Ectodermal cell (in vitro differentiated cells): ENCODE data around the gene PRDM15.

Experiments used
- H3K27ac ChIP-seq: 2 replicates; pipeline ENCODE4 v1.7.0; 2013; ENCODE audit warnings: mild to moderate bottlenecking, low read depth, low read length; ENCODE audit not compliant: insufficient read depth, poor library complexity, severe bottlenecking
- H3K27me3 ChIP-seq: 2 replicates; pipeline ENCODE4 v1.7.0; 2013; ENCODE audit warnings: mild to moderate bottlenecking, low read length; ENCODE audit not compliant: insufficient read depth, control insufficient read depth, poor library complexity, severe bottlenecking
- H3K36me3 ChIP-seq: one replicate; pipeline ENCODE4 v1.7.0; 2013; ENCODE audit warnings: low read length; ENCODE audit not compliant: control insufficient read depth, insufficient read depth
- H3K4me1 ChIP-seq: one replicate; pipeline ENCODE4 v1.7.0; 2013; ENCODE audit warnings: low read length; ENCODE audit not compliant: control insufficient read depth, insufficient read depth
- H3K4me3 ChIP-seq: 2 replicates; pipeline ENCODE4 v1.7.0; 2013; ENCODE audit warnings: low read depth, low read length, control low read depth; ENCODE audit not compliant: insufficient read depth
- H3K9me3 ChIP-seq: 2 replicates; pipeline ENCODE4 v1.7.0; 2013; ENCODE audit warnings: mild to moderate bottlenecking, low read length, moderate library complexity; ENCODE audit not compliant: control insufficient read depth
- WGBS, 2 experiments: methylation state at CpG; one replicate each; pipeline ENCODE4 v1.1.7; 2013; ENCODE audit warnings: missing lambda C conversion rate in 2 of 2; 5-methylcytosine and 5-hydroxymethylcytosine counted together

PRDM15 gene

DNA sequence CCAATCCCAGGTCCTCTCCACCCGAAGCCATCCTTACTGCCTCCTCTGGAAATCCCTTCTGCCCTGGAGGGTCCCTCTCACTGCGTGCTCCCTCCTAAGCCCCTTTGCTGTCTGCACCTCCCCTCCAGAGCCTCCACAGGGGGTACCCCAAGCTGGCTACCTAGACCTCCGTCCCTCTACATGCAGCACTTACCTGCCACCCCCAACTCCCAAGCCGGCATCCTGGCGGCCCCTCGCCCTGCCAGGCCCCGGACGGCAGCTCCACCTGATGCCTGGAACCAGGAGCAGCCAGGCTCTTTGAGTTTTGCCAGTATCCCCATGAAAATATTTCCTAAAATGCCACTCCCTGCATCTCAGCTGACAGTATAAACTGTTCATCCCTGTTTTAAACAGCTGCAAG lies 4.1 kb downstream of the PRDM15 start:
- 84 to 89% methylated on average over 8 of the region's 8 CpGs for WGBS, 2 experiments
- H3K27me3 ChIP-seq, result no peaks in the 10 kb centered on the region
- H3K36me3 ChIP-seq, result no peaks in the 10 kb centered on the region
- H3K9me3 ChIP-seq, result no peaks in the 10 kb centered on the region
- peaks cover 10% of the 10 kb centered on the region for H3K4me1 ChIP-seq
- H3K4me3 ChIP-seq, result no peak overlapping the region
- no peak overlapping the region for H3K27ac ChIP-seq

DNA sequence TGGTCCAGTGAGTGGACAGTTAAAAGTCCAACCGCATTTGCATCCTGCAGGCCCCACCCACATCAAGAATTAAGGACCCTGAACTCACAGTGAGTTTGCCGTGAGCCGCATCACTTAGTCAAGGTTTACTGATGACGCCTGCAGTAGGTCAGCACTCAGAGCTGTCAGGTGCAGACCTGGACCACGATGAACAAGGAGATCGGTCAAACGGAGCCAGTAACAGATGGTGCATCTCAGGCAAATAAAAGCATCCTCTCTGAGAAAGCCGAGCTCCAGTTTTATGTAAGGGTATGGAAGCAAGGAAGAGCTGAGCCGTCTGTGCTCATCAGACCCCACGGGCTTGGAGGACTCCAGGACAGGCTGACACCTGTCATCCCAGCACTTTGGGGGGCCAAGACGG lies 4.5 kb downstream of the PRDM15 start:
- Histone ChIP-seq H3K27ac (no peak overlapping the region), H3K27me3 (no peaks in the 10 kb centered on the region), H3K4me1 (peaks cover 10% of the 10 kb centered on the region), H3K36me3 (no peaks in the 10 kb centered on the region), H3K4me3 (no peak overlapping the region), H3K9me3 (no peaks in the 10 kb centered on the region)
- 93 to 94% methylated on average over 11 of the region's 11 CpGs for WGBS, 2 experiments

DNA sequence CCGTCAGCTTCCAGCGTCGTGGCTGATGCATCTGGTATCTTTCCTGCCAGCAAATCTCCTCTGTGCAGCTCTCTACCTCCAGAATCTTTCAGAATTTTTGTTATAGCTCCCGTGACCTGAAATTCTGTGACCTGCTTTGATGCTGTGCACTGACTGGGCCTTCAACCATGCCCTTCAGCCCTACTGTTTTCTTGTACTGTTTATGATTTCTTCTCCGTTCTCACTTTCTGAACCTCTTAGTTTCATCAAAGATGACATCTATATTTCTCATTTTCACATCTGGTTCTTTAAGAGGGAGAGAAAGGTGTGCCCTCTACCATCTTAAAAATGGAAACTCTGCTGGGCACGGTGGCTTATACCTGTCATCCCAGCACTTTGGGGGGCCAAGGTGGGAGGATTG lies 5.7 kb downstream of the PRDM15 start:
- Histone ChIP-seq H3K4me3 (no peak overlapping the region), H3K36me3 (no peaks in the 10 kb centered on the region), H3K9me3 (no peaks in the 10 kb centered on the region), H3K27ac (no peak overlapping the region), H3K27me3 (no peaks in the 10 kb centered on the region), H3K4me1 (peaks cover 10% of the 10 kb centered on the region)
- 94 to 96% methylated on average over 6 of the region's 6 CpGs for WGBS, 2 experiments

DNA sequence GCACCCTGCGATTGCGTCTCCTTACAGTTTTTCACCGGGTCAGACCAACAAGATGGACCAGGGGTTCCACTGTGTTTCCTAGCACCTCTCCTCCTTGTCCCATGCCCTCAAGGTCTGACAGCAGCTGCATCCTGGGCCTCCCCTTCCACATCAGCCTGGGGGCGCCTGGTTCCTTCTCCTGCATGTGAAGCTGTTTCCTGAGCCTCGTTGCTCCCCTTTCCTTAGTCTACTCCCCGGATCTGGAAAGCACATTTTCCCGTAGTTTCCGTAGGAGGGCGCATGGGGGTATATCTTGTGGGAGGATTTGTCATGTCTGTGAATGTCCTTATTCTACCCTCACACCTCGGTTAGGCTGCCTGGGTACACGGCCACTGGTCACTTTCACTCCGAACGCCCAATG lies 6.1 kb downstream of the PRDM15 start:
- H3K27me3 ChIP-seq, result no peaks in the 10 kb centered on the region
- 90 to 96% methylated on average over 13 of the region's 13 CpGs for WGBS, 2 experiments
- H3K4me1 ChIP-seq, result peaks cover 10% of the 10 kb centered on the region
- H3K27ac ChIP-seq, result no peak overlapping the region
- no peaks in the 10 kb centered on the region for H3K36me3 ChIP-seq
- no peak overlapping the region for H3K4me3 ChIP-seq
- no peaks in the 10 kb centered on the region for H3K9me3 ChIP-seq

DNA sequence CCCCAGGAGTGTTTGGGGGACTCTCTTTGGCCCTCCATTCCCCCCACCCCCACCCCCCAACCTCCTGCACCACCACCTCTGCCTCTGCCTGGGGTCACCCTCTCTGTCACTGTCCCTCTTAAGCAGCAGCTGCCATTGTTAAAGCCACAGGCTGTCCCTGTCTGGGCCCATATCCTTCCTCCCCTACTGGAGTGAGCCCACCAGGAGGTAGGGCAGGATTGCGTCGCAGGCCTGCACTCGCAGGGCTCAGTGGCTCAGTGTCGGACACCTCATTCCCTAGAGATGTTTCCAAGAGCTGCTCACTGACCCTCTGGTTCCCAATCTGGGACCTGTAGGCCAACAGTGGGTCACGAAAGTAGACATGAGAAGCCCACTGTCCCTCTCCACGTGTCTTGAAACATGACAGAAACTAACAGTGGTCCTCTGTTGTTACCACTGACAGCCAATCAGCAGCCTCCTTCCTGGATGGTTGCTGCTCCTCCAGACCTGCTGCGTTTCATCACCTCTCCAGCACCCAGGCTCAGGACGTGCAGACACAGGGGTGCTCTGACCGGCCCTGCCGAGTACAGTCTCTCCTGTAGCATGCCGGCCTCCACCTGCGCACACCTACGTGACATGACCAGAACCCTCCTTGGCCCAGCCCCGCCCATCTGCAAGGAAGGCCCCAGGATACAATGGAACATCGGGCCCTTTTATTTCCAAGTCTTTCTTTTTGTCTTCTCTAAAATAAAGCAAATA lies 7.7 kb downstream of the PRDM15 start:
- Histone ChIP-seq H3K9me3 (no peaks in the 10 kb centered on the region), H3K4me1 (peaks cover 10% of the 10 kb centered on the region), H3K4me3 (no peak overlapping the region), H3K27ac (no peak overlapping the region), H3K36me3 (no peaks in the 10 kb centered on the region), H3K27me3 (no peaks in the 10 kb centered on the region)
- WGBS, 2 experiments, result 85 to 87% methylated on average over 14 of the region's 15 CpGs

DNA sequence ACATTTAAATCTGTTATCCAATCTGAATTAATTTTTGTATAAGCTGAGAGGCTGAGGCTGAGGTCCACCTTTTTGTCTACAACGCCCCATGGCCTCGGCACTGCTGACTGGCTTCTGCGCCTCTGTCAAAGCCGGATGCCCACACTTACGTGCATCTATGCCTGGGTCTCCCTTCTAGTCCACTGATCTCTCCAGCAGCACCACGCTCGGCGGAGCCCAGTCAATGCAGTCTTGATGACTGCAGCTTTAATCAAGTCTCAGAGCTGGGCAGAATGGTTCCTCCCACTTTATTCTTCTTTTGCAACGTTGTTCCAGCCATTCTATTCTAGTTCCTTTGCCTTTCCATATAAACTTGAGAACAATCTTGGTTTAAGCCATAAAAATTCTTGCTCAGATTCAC lies 9.4 kb downstream of the PRDM15 start:
- Histone ChIP-seq H3K27ac (no peak overlapping the region), H3K9me3 (no peaks in the 10 kb centered on the region), H3K36me3 (no peaks in the 10 kb centered on the region), H3K4me3 (no peak overlapping the region), H3K27me3 (no peaks in the 10 kb centered on the region), H3K4me1 (peaks cover 10% of the 10 kb centered on the region)
- WGBS, 2 experiments, result 90 to 94% methylated on average over 9 of the region's 9 CpGs

DNA sequence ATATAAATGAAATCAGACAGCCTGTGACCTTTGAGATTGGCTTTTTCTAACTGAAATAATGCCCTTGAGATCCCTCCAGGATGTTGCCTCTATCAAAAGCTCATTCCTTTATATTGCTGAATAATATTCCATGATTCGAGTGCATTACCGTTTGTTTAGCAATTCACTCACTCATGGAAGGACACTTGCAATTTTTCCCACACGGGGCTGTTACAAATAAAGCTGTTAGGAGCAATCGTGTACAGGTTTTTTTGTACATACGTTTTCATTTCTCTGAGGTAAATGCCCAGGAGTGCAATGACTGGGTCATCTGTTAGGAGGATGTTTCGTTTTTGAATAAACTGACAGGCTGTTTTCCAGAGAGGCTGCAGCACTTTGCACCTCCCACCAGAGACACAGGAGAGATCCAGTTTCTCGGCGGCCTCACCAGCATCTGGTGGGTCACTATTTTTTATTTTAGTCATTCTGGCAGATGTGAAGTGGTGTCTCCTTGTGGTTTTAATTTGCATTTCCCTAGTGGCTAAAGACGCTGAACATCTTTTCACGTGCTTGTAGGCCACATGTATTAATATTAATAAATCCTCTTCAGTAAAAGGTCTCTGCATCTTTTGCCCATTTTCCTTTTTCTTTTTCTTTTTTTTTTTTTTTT lies 11.0 kb downstream of the PRDM15 start:
- H3K27ac ChIP-seq, result no peak overlapping the region
- 91 to 96% methylated on average over 8 to 10 of the region's 10 CpGs for WGBS, 2 experiments
- no peaks in the 10 kb centered on the region for H3K9me3 ChIP-seq
- no peaks in the 10 kb centered on the region for H3K36me3 ChIP-seq
- peaks cover 10% of the 10 kb centered on the region for H3K4me1 ChIP-seq
- H3K27me3 ChIP-seq, result no peaks in the 10 kb centered on the region
- no peak overlapping the region for H3K4me3 ChIP-seq

DNA sequence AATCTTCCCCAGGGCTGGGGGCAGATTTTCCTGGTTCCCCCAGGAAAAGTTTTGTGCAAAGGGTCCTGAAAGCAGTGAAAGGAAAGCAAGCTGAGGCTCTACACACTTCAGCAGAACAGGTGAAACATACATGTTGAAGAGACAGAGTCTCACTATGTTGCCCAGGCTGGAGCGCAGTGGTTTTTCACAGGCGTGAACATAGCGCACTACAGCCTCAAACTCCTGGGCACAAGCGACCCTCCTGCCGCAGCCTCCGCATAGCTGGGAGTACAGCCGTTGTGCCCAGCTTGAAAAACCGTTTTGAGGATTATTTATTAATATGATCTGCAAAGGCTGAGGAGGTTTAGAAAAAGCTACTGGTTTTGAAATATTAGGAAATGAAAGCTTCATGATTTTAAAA lies 11.8 kb downstream of the PRDM15 start:
- Histone ChIP-seq H3K4me1 (peaks cover 10% of the 10 kb centered on the region), H3K9me3 (no peaks in the 10 kb centered on the region), H3K27me3 (no peaks in the 10 kb centered on the region), H3K27ac (no peak overlapping the region), H3K36me3 (no peaks in the 10 kb centered on the region), H3K4me3 (no peak overlapping the region)
- WGBS, 2 experiments, result 95 to 97% methylated on average over 8 of the region's 8 CpGs

DNA sequence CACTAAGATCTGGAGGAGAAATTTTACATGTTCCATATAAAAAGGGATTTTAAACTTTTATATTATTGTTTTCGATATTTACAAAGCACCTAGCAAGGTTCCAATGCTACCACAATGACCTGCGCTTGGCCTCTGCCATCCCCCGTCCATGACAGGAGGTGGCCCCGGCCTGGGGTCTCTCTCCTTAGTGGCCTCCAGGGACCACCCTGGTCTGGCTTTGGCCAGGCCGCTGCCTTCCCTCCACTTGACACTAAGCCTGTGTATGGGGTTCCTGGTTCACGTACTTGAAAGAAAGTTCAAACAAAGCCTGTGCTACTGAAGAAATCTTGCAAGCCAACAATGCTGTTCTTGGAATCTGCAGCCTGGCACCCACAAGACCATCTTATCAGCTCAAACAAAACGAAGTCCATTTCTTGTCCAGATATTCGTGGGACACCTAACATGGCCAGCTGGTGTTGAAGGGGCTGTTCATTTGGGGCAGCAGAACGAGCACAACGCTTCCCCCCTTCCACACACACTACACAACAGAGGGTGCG lies 12.8 kb downstream of the PRDM15 start:
- Histone ChIP-seq H3K27ac (no peak overlapping the region), H3K4me3 (no peak overlapping the region), H3K9me3 (no peaks in the 10 kb centered on the region), H3K36me3 (no peaks in the 10 kb centered on the region), H3K4me1 (peaks cover 3% of the 10 kb centered on the region), H3K27me3 (no peaks in the 10 kb centered on the region)
- 78% methylated on average over 11 of the region's 11 CpGs for WGBS, 2 experiments

DNA sequence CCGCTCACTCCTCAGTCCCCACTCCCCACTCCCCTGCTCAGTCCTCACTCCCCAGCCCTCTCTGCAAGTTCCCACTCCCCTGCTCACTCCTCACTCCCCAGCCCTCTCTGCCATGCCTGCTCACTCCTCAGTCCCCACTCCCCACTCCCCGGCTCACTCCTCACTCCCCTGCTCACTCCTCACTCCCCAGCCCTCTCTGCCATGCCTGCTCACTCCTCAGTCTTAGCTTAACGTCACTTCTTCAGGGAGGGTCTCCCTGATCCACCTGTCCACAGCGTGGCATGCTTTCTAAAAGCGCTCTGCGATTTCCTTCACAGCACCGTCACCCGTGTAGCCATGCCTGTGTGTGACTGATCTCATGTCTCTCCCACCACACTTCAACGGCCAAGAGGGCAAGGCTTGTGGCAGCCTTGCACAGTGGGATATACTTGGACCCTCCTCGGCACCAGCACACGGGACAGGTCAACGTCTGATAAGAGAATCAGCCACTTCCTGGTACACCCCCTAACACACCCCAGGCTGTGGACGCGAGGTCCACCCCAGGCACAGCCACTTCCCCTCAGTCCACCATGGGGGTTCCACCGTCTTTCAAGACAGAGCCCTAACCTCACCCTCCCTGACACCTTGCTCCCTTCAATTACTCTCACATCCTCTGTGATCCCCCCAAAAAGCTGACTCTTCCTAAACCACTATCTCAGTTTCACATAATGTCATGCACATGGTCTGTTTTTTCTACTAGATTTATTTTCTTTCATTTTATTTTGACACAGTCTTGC lies 14.0 kb downstream of the PRDM15 start:
- H3K4me1 ChIP-seq, result no peaks in the 10 kb centered on the region
- H3K9me3 ChIP-seq, result no peaks in the 10 kb centered on the region
- H3K27ac ChIP-seq, result no peak overlapping the region
- no peaks in the 10 kb centered on the region for H3K36me3 ChIP-seq
- WGBS, 2 experiments, result 82 to 84% methylated on average over 15 of the region's 15 CpGs
- H3K4me3 ChIP-seq, result no peak overlapping the region
- H3K27me3 ChIP-seq, result no peaks in the 10 kb centered on the region
